ENCODE measurements around the gene GSTM5. TPM values are rescaled to one million over a fixed set of nuclear protein-coding genes. Genes with fewer than 3 reads are reported as not detected.

The GSTM5 gene
- total and polyA plus RNA-seq, 2 donors (not counting 3 experiments of a cell fraction or from before 2014, with no cell fraction given): 0.25 to 1.6 TPM

- FAIRE-seq (no peak), DNase-seq (ENCODE audit: low read depth, low spot score) (no peak)
- Histone ChIP-seq H3K9me1 (replicated peaks; ENCODE audit: control insufficient read depth, extremely low read depth, insufficient read depth, low read length) (no peaks in the 10 kb centered on the region), H3K9me3 (replicated peaks; ENCODE audit: control insufficient read depth, insufficient read depth, low read length) (no peaks in the 10 kb centered on the region), H2AFZ (ENCODE audit: low read depth, low read length) (no peak overlapping the region), H3K9ac (replicated peaks; ENCODE audit: extremely low read depth, insufficient read depth, low read length) (no peak overlapping the region), H3K4me2 (ENCODE audit: insufficient read depth, low read length) (no peak overlapping the region), H4K20me1 (replicated peaks; ENCODE audit: control insufficient read depth, extremely low read depth, insufficient read depth, low read length) (no peaks in the 10 kb centered on the region), H3K36me3 (ENCODE audit: control insufficient read depth in 2 of 2, extremely low read depth in 1 of 2, insufficient read depth in 2 of 2, low read length in 2 of 2) (no peaks in the 10 kb centered on the region), H3K27me3 (ENCODE audit: control insufficient read depth in 2 of 2, insufficient read depth in 2 of 2, low read length in 2 of 2) (no peaks in the 10 kb centered on the region), H3K4me1 (ENCODE audit: control insufficient read depth, extremely low read depth, insufficient read depth, low read length) (peaks cover 8% of the 10 kb centered on the region), H3K27ac (ENCODE audit: insufficient read depth, low read depth, low read length) (no peak overlapping the region), H3K4me3 (replicated peaks in 1 of 3; ENCODE audit: insufficient read depth in 1 of 3, low read depth in 1 of 3, low read length in 3 of 3) (no peak overlapping the region), H3K79me2 (ENCODE audit: control insufficient read depth, insufficient read depth, low read length) (no peaks in the 10 kb centered on the region)
- ChIA-PET CTCF (interaction anchor here (1.0 kb wide), 1 partner anchor 13 kb away, joined by 3 read pairs; no protein-coding TSS in a partner anchor), POLR2A (no interaction called here)
- TF ChIP-seq CTCF (IDR thresholded peaks at IDR 0.05; ENCODE audit: extremely low read depth in 1 of 2, insufficient read depth in 1 of 2, low read depth in 1 of 2, low read length in 2 of 2): no peak
- TF ChIP-seq FOS (IDR thresholded peaks at IDR 0.05; ENCODE audit: borderline replicate concordance, insufficient read depth, low read length): no peak
- TF ChIP-seq, protein P1, sequence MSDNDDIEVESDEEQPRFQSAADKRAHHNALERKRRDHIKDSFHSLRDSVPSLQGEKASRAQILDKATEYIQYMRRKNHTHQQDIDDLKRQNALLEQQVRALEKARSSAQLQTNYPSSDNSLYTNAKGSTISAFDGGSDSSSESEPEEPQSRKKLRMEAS (IDR thresholded peaks at IDR 0.05; ENCODE audit: insufficient read depth, insufficient read length): no peak
- TF ChIP-seq GATA2 (IDR thresholded peaks at IDR 0.05; ENCODE audit: insufficient read depth, insufficient read length, low read depth, low read length): no peak
- no peak for TF ChIP-seq EZH2 (IDR thresholded peaks at IDR 0.05; ENCODE audit: borderline replicate concordance, low read depth, low read length, severe bottlenecking)
- TF ChIP-seq POLR2AphosphoS5 (IDR thresholded peaks at IDR 0.05; ENCODE audit: insufficient read depth, low read depth, low read length): no peak
- no peak for TF ChIP-seq POLR2A (IDR thresholded peaks at IDR 0.05; ENCODE audit: low read depth, low read length)
- TF ChIP-seq MYC (IDR thresholded peaks at IDR 0.05; ENCODE audit: low read depth, low read length): no peak
- TF ChIP-seq JUN (IDR thresholded peaks at IDR 0.05; ENCODE audit: borderline replicate concordance, insufficient read depth, insufficient read length, low read depth): no peak
- dilution Hi-C loops (cut with MboI; ENCODE audit: extremely low pct_ligation_motif_present, low sequenced_read_pairs): no loop called here
- BruUV-seq (replicated peaks): no TSS peak
- intact Hi-C loops (cut with micrococcal nuclease): no loop called here
Observed at GRCh38 chr1:109716570-109717090, 4.6 kb downstream of the GSTM5 start.
